ENCODE measurements around the gene IFI16.

- TF ChIP-seq NR3C1 (CRISPR knock-in tag; IDR thresholded peaks at IDR 0.05): no peak
- no peak for TF ChIP-seq GRHL1 (CRISPR knock-in tag; conservative IDR thresholded peaks at IDR 0.05)
- no peak for TF ChIP-seq CTCF (CRISPR knock-in tag; IDR thresholded peaks at IDR 0.05)
- no peak for TF ChIP-seq FOXP4 (CRISPR knock-in tag; IDR thresholded peaks at IDR 0.05)
- TF ChIP-seq ZNF282 (IDR thresholded peaks at IDR 0.05; ENCODE audit: partially characterized antibody): no peak
- no peak for TF ChIP-seq ARNTL (CRISPR knock-in tag; IDR thresholded peaks at IDR 0.05)
Observed at GRCh38 chr1:159068886-159069285, 59.2 kb downstream of the IFI16 start.

Measured in HepG2 (cell line).